GM23338 (cell line): ENCODE data around the gene NEMP1.

Experiments
- EZH2 ChIP-seq: fragments of 200-600 bp; sonication (generic); IDR thresholded peaks from one replicate; pipeline ENCODE4 v1.8.0; 2017; ENCODE audit warnings: antibody characterized with exemption, mild to moderate bottlenecking, low read depth; ENCODE audit not compliant: unreplicated experiment
- JUNB ChIP-seq: IDR thresholded peaks from one replicate; pipeline ENCODE4 v1.6.1; 2016; ENCODE audit warnings: antibody characterized with exemption; ENCODE audit not compliant: unreplicated experiment
- POLR2AphosphoS5 ChIP-seq: IDR thresholded peaks from 2 replicates; pipeline ENCODE4 v1.6.1; 2016; ENCODE audit warnings: antibody characterized with exemption, low read depth
- TF ChIP-seq, protein P1 (sequence below), 2 experiments: fragments of 200-600 bp in 1 of 2; sonication (generic) in 1 of 2; conservative IDR thresholded peaks; 2 replicates each; pipeline versions ENCODE4 v1.5.1 to v1.6.1; 2016 to 2017; ENCODE audit warnings: antibody characterized with exemption in 2 of 2, low read depth in 2 of 2, mild to moderate bottlenecking in 2 of 2, moderate library complexity in 1 of 2
- TF ChIP-seq, protein P2 (sequence below): IDR thresholded peaks from one replicate; pipeline ENCODE4 v1.6.1; 2018; ENCODE audit warnings: antibody characterized with exemption; ENCODE audit not compliant: unreplicated experiment

DNA sequence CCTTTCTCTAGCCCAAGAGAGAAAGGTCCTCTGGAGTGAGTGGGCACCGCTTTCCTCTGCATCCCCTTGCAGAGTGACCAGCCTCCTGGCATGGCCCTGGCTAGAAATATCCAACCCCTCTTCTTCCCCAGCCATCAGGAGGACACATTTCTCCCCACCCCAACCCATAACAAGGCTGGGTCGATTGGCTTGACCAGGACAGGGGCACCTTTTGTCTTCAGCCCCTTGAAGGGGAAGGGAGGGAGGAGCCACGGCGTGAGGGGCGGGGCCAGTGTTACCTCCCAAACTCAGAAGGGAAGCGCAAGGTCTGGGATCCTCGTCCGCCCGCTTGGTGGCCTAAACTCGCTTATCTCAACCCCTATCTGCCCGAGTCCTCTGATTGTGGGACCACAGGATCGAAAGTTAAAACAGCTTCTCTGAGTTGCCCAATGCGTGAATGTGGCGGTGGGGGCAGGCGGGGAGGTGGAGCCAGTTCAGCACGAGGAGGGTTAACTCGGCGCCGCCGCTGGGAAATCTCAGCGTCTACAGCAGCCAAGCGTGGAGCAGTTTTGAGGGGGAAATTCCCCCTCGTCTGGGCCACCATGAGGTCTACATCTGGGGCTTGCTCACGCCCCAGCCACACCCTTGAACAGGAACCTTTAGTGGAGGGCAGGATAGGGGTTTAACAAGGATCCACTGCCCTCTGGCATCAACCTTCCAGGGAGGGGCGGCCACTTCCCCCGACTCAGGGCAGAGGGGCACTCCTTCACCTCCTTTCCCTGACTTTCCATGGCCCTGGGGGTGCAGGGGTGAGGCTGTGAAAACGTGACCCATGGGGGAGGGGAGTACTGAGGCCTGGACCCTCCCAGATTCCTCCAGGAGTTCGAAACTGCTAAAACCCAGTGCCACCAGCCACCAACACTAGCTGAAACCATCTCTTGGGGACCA is 31.8 kb upstream of the NEMP1 start:
- TF ChIP-seq, protein P1, sequence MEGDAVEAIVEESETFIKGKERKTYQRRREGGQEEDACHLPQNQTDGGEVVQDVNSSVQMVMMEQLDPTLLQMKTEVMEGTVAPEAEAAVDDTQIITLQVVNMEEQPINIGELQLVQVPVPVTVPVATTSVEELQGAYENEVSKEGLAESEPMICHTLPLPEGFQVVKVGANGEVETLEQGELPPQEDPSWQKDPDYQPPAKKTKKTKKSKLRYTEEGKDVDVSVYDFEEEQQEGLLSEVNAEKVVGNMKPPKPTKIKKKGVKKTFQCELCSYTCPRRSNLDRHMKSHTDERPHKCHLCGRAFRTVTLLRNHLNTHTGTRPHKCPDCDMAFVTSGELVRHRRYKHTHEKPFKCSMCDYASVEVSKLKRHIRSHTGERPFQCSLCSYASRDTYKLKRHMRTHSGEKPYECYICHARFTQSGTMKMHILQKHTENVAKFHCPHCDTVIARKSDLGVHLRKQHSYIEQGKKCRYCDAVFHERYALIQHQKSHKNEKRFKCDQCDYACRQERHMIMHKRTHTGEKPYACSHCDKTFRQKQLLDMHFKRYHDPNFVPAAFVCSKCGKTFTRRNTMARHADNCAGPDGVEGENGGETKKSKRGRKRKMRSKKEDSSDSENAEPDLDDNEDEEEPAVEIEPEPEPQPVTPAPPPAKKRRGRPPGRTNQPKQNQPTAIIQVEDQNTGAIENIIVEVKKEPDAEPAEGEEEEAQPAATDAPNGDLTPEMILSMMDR (conservative IDR thresholded peaks at IDR 0.05; ENCODE audit: low read depth in 2 of 2): 0 out of 4 replicates have a peak, but pooled peaks of 1 of the 2 experiments have one; percentile 5
- no peak for TF ChIP-seq EZH2
- TF ChIP-seq, protein P2, sequence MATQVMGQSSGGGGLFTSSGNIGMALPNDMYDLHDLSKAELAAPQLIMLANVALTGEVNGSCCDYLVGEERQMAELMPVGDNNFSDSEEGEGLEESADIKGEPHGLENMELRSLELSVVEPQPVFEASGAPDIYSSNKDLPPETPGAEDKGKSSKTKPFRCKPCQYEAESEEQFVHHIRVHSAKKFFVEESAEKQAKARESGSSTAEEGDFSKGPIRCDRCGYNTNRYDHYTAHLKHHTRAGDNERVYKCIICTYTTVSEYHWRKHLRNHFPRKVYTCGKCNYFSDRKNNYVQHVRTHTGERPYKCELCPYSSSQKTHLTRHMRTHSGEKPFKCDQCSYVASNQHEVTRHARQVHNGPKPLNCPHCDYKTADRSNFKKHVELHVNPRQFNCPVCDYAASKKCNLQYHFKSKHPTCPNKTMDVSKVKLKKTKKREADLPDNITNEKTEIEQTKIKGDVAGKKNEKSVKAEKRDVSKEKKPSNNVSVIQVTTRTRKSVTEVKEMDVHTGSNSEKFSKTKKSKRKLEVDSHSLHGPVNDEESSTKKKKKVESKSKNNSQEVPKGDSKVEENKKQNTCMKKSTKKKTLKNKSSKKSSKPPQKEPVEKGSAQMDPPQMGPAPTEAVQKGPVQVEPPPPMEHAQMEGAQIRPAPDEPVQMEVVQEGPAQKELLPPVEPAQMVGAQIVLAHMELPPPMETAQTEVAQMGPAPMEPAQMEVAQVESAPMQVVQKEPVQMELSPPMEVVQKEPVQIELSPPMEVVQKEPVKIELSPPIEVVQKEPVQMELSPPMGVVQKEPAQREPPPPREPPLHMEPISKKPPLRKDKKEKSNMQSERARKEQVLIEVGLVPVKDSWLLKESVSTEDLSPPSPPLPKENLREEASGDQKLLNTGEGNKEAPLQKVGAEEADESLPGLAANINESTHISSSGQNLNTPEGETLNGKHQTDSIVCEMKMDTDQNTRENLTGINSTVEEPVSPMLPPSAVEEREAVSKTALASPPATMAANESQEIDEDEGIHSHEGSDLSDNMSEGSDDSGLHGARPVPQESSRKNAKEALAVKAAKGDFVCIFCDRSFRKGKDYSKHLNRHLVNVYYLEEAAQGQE: no peak
- TF ChIP-seq JUNB: no peak
- TF ChIP-seq POLR2AphosphoS5: peak; percentile 88
